Right hindlimb (tissue), 1 donor: ENCODE data around the gene OR3A2.
"Not testable (repeated sequence)": the region's sequence is repeated elsewhere in the genome, so short reads cannot be mapped to it uniquely, and the experiment has no call there.

Experiments used
- DNase-seq: peaks from one replicate; pipeline ENCODE4 v3.0.0-alpha.2; 2018

The OR3A2 gene

GRCh38 chr17:3385869-3386816, at the start of gene OR3A2:
TSS of gene OR3A2 (minus strand) at chr17:3386308.
- no peak for DNase-seq

- no peak for DNase-seq
Observed at GRCh38 chr17:3433741-3434140, 47.6 kb upstream of the OR3A2 start, which contains the start of gene OR1E2. TSS of gene OR1E2 (minus strand) at chr17:3433841. CDS start at chr17:3433841, 0 bp downstream.

DNA sequence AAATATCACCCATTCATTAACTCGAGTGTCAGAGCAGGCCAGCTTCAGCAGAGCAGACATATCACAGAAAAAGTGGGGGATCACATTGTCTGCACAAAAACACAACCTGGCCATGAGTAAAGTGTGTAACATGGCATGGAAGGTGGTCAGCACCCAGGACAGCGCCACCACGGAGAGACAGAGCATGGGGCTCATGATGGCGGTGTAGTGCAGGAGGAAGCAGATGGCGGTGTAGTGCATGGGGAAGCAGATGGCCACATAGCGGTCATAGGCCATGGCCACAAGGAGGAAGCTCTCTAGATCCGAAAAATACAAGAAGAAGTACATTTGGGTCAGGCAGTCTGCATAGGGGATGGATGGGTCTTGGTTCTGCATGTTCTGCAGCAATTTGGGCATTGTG, 47.1 kb upstream of the OR3A2 start:
- peak; percentile 23 for DNase-seq

GRCh38 chr17:3418222-3418621, 32.1 kb upstream of the OR3A2 start:
- no peak for DNase-seq

GRCh38 chr17:3415610-3416009, 29.5 kb upstream of the OR3A2 start:
- no peak for DNase-seq

- not testable (repeated sequence) for DNase-seq
Observed at GRCh38 chr17:3412216-3412615, 26.1 kb upstream of the OR3A2 start.

GRCh38 chr17:3411070-3411469, 25.0 kb upstream of the OR3A2 start, which contains the start of gene OR3A3:
TSS of gene OR3A3 (plus strand) at chr17:3411370.
- DNase-seq, result no peak

GRCh38 chr17:3403856-3404255, 17.7 kb upstream of the OR3A2 start:
- DNase-seq, result not testable (repeated sequence)

GRCh38 chr17:3401786-3402185, 15.7 kb upstream of the OR3A2 start:
- DNase-seq, result no peak

DNA sequence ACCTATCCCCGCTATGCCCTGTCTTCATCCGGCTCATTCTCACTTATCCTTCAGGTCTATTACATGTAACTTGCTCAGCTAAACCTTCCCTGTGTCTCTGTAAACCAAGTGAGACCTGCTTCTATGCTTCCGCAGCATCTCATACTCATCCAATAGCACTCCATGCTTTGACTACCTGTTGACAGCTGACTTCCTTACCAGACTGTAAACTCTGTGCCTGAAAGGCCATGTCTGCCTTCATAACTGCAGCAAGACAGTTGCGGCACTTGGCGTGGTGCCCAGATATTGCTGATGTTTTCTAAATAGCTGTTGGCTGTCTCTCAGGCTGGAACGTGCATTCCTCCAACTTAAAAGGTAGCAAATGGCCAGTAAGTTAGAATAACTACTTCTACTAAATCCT, 13.9 kb upstream of the OR3A2 start:
- no peak for DNase-seq

DNA sequence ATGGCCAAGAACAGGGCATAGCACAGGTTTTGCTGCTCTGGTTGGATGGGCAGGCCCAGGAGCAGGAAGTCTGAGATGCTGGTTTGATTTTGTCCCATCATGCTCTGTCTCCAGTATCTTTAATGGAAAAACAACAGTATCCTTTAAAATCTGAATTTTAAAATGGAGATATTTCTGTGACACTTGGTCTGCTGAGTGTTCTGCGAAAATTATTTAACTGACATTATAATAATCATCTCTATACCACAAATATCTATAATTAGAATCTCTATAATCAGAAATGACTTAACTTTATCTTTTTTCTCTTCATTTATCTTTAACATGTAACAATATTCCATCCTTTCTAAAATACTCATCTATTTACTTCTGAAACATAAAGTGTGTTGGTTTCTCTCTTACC, 12.2 kb upstream of the OR3A2 start, which contains the start of gene OR1E1:
Gene OR1E1 (minus strand): TSS at position 101 of the 400 bp plus-strand sequence. CDS start 0 bp downstream, at position 101.
- DNase-seq, result no peak

- DNase-seq, result not testable (repeated sequence)
Observed at GRCh38 chr17:3397801-3398200, 11.7 kb upstream of the OR3A2 start.

GRCh38 chr17:3389791-3390190, 3.7 kb upstream of the OR3A2 start:
- DNase-seq, result no peak

GRCh38 chr17:3381957-3382356, 4.2 kb downstream of the OR3A2 start:
- no peak for DNase-seq

GRCh38 chr17:3378321-3378720, 7.8 kb downstream of the OR3A2 start:
- DNase-seq, result no peak

DNA sequence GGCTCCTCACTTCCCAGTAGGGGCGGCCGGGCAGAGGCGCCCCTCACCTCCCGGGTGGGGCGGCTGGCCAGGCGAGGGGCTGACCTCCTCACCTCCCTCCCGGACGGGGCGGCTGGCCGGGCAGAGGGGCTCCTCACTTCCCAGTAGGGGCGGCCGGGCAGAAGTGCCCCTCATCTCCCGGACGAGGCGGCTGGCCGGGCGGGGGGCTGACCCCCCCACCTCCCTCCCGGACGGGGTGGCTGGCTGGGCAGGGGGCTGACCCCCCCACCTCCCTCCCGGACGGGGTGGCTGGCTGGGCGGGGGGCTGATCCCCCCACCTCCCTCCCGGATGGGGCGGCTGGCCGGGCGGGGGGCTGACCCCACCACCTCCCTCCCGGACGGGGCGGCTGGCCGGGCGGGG, 14.9 kb downstream of the OR3A2 start:
- not testable (repeated sequence) for DNase-seq

- DNase-seq, result not testable (repeated sequence)
Observed at GRCh38 chr17:3342782-3343181, 43.3 kb downstream of the OR3A2 start.

GRCh38 chr17:3335876-3336275, 50.2 kb downstream of the OR3A2 start:
- DNase-seq, result no peak

GRCh38 chr17:3318336-3318735, 67.8 kb downstream of the OR3A2 start:
- no peak for DNase-seq

DNA sequence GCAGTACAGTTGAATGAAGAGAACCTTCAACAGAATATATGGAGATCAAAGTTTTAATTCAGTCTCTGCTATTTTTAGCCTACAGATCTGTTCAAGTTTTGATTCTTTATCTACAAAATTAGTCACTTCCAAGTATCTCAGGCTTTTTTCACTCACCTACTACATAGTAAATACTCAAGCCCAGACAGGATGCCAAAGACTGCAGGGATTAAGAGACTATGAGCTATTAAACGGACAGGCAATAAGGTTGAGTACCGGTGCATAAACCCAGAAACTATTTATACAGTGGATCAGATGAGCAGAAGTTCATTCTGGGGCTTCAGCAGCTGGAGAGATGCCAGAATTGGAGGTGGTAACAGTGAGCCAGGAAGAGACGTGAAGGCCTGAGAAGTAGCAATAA, 69.3 kb downstream of the OR3A2 start:
- DNase-seq, result no peak

DNA sequence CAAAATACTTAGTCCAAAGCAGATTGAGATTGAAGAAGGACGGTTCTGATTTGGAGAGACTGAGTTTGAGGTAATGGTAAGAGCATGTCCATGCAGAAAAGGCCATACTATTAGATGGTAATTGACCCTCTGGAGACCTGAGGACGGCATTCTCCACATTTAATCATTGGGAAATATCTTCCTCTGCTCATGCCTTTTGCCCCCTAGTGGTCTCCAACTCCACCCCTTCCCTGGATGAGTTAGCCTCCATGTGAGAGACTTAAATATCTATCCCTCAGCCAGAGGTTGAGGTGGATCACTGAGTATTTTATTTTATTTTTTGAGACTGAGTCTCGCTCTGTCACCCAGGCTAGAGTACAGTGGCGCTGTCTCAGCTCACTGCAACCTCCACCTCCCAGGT, 77.5 kb downstream of the OR3A2 start:
- no peak for DNase-seq

- no peak for DNase-seq
Observed at GRCh38 chr17:3298260-3298659, 87.8 kb downstream of the OR3A2 start, which contains the start of gene OR3A1. TSS of gene OR3A1 (minus strand) at chr17:3298360. CDS start at chr17:3292582, 5,778 bp downstream.

DNA sequence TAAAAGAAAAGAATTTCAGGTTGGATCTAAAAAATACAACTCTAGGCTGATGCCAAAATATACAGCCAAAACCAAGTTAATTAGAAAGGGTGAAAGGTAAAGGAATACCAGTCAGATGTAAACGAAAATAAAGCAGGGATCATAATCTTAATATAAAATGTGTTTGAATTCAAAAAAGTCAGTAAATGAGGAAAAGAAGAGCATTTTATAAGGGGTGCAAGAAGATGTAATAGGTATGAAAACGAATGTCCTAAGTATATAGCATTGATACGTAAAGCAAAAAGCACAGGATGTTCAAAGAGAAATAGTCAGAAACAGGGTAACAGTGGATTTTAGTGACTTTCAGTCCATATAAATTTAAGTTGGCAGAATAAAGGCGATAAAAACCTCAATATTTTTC, 90.5 kb downstream of the OR3A2 start:
- no peak for DNase-seq

- DNase-seq, result not testable (repeated sequence)
Observed at GRCh38 chr17:3293548-3293947, 92.6 kb downstream of the OR3A2 start.
